GM12878 (cell line): ENCODE measurements around the gene F8A1. TPM values are rescaled to one million over a fixed set of nuclear protein-coding genes. Genes with fewer than 3 reads are reported as not detected.

Source experiments
- ATAC-seq: fragments of 200-7000 bp; cut with Tn5 transposase; 3 replicates; pipeline ENCODE4 v1.9.1; 2020; ENCODE audit warnings: mild to moderate bottlenecking, moderate library complexity
- BruUV-seq: library from RNA; stranded (reverse); fragments of 400-500 nt; replicated peaks from 2 replicates; lab custom pipeline; 2021; lab: Mats Ljungman, UMichigan
- CTCF ChIA-PET: fragments of 300-600 bp; sonication (Branson Sonifier 250); formaldehyde crosslinking; extraction: SDS; loops from one replicate; lab custom pipeline; 2021; ENCODE audit warnings: inconsistent platforms; lab: Yijun Ruan, JAX
- POLR2A ChIA-PET: fragments of 350-600 bp; formaldehyde crosslinking; extraction: SDS; loops from one replicate; lab custom pipeline; 2021; ENCODE audit warnings: inconsistent platforms; lab: Charles Lee
- RAD21 ChIA-PET: fragments of 300-600 bp; sonication (Branson Sonifier 250); formaldehyde crosslinking; loops from one replicate; lab custom pipeline; 2023; ENCODE audit warnings: antibody characterized with exemption; ENCODE audit not compliant: unreplicated experiment; lab: Charles Lee
- SMC1A ChIA-PET: fragments of 300-600 bp; sonication (Branson Sonifier 250); formaldehyde crosslinking; loops from one replicate; lab custom pipeline; 2023; ENCODE audit not compliant: unreplicated experiment, uncharacterized antibody; lab: Charles Lee
- DNase-seq: peaks from one replicate; pipeline ENCODE4 v3.0.0-alpha.2; 2011; ENCODE audit warnings: low read depth, low spot score
- FAIRE-seq: peaks from 3 replicates; lab custom pipeline; 2011; peaks lifted over from hg19 to GRCh38; lab: Jason Lieb, UNC
- H2AFZ ChIP-seq: 2 replicates; pipeline ENCODE4 v1.6.0; 2011; ENCODE audit warnings: low read depth, low read length, control low read depth; ENCODE audit not compliant: control insufficient read depth
- H3K27ac ChIP-seq: 2 replicates; pipeline ENCODE4 v1.5.1; 2011; ENCODE audit warnings: control low read depth; ENCODE audit not compliant: control insufficient read depth, insufficient read depth
- H3K27me3 ChIP-seq, 2 experiments: replicated peaks in 1 of 2; 2 replicates each; pipeline versions ENCODE4 v1.6.0 to v1.6.1; 2011; ENCODE audit warnings: low read length in 1 of 2; ENCODE audit not compliant: control insufficient read depth in 2 of 2, insufficient read depth in 2 of 2
- H3K36me3 ChIP-seq, 2 experiments: 2 replicates each; pipeline ENCODE4 v1.5.1; 2011; ENCODE audit warnings: low read length in 1 of 2; ENCODE audit not compliant: control insufficient read depth in 2 of 2, insufficient read depth in 2 of 2
- H3K4me1 ChIP-seq: 2 replicates; pipeline ENCODE4 v1.6.1; 2011; ENCODE audit warnings: mild to moderate bottlenecking, low read length, moderate library complexity, mixed read lengths; ENCODE audit not compliant: control insufficient read depth, insufficient read depth
- H3K4me2 ChIP-seq: 2 replicates; pipeline ENCODE4 v1.6.0; 2011; ENCODE audit warnings: control low read depth; ENCODE audit not compliant: control insufficient read depth, insufficient read depth
- H3K4me3 ChIP-seq: fragments of 200-600 bp; sonication (generic); 2 replicates; pipeline ENCODE4 v1.5.1; 2016
- H3K79me2 ChIP-seq: 2 replicates; pipeline ENCODE4 v1.6.0; 2011; ENCODE audit warnings: low read length; ENCODE audit not compliant: control insufficient read depth, insufficient read depth
- H3K9ac ChIP-seq: 2 replicates; pipeline ENCODE4 v1.8.0; 2011; ENCODE audit warnings: low read length, control low read depth, mixed read lengths; ENCODE audit not compliant: control insufficient read depth, insufficient read depth
- H3K9me3 ChIP-seq: replicated peaks from 3 replicates; pipeline ENCODE4 v1.5.1; 2011; ENCODE audit warnings: mild to moderate bottlenecking, low read length; ENCODE audit not compliant: control insufficient read depth, insufficient read depth
- H4K20me1 ChIP-seq: 2 replicates; pipeline ENCODE4 v1.6.0; 2011; ENCODE audit not compliant: control insufficient read depth, insufficient read depth
- CTCF ChIP-seq, 3 experiments: IDR thresholded peaks in 2 of 3; conservative IDR thresholded peaks in 1 of 3; 2 replicates each; pipeline ENCODE4 v1.5.1; 2011; ENCODE audit warnings: low read depth in 3 of 3, low read length in 3 of 3, mild to moderate bottlenecking in 3 of 3, control low read depth in 2 of 3, moderate library complexity in 2 of 3, inconsistent platforms in 1 of 3, mixed read lengths in 1 of 3; ENCODE audit not compliant: control insufficient read depth in 2 of 3, insufficient read depth in 1 of 3; ENCODE audit errors: extremely low read depth in 1 of 3
- NFYA ChIP-seq: IDR thresholded peaks from 2 replicates; pipeline ENCODE4 v1.6.1; 2011; ENCODE audit warnings: low read depth, mild to moderate bottlenecking, low read length, improper control_type of control experiment, borderline replicate concordance
- RAD21 ChIP-seq: IDR thresholded peaks from 2 replicates; pipeline ENCODE4 v1.6.1; 2011; ENCODE audit warnings: mild to moderate bottlenecking, low read depth, low read length, moderate library complexity; ENCODE audit not compliant: insufficient read depth
- SMC3 ChIP-seq: IDR thresholded peaks from 2 replicates; pipeline ENCODE4 v1.6.1; 2011; ENCODE audit warnings: low read length, improper control_type of control experiment, borderline replicate concordance
- ZNF217 ChIP-seq: fragments of 450-650 bp; IDR thresholded peaks from 2 replicates; pipeline ENCODE4 v1.6.1; 2017; ENCODE audit warnings: antibody characterized with exemption, mild to moderate bottlenecking
- WGBS: methylation state at CpG from one replicate; pipeline ENCODE4 v1.1.6; 2016; ENCODE audit warnings: low lambda C conversion rate; ENCODE audit not compliant: insufficient replicate concordance, insufficient coverage; ENCODE audit errors: missing lambda C conversion rate; 5-methylcytosine and 5-hydroxymethylcytosine counted together
- in situ Hi-C: fragments of 300-500 bp; cut with MboI; formaldehyde crosslinking; loops from 9 replicates; pipeline ENCODE4 v1.14.3; 2018; ENCODE audit warnings: mixed read lengths
- intact Hi-C: fragments of 100-400 bp; cut with micrococcal nuclease; formaldehyde crosslinking; loops from one replicate; pipeline ENCODE4 v1.14.2; 2022; ENCODE audit not compliant: unreplicated experiment
- polyA plus RNA-seq, 11 experiments: library from polyadenylated mRNA; depleted of rRNA in 4 of 11; unstranded in 6 of 11; stranded (reverse) in 5 of 11; fragments of >200 nt; fragmentation: Nextera tagmentation in 4 of 11; fragmentation: Illumina TruSeq in 1 of 11; extraction: Ambion mirVana in 4 of 11; extraction: Trizol in 1 of 11; gene quantifications; 1 replicate in 1 of 11; 2 replicates in 10 of 11; pipeline versions ENCODE4 v1.2.1 to v1.2.3, GENCODE V29; 2011 to 2016; ENCODE audit warnings: inconsistent platforms in 2 of 11, missing spikeins in 2 of 11, low read depth in 1 of 11
- total RNA-seq, 4 experiments: library from RNA; depleted of rRNA in 3 of 4; stranded (reverse); fragments of >200 nt in 3 of 4; fragmentation: Illumina TruSeq in 1 of 4; extraction: Trizol in 1 of 4; gene quantifications; 2 replicates each; pipeline versions ENCODE4 v1.2.1 to v1.2.3, GENCODE V29; 2013 to 2021
- TF ChIP-seq, protein P1 (sequence below): fragments of 450-650 bp; IDR thresholded peaks from 2 replicates; pipeline ENCODE4 v1.6.1; 2016; ENCODE audit warnings: mild to moderate bottlenecking, moderate library complexity, borderline replicate concordance

Gene F8A1
- total and polyA plus RNA-seq, 10 of the 15 experiments (the other 5 are each of a cell fraction or from before 2014, with no cell fraction given): 7.0 to 76.4 (median 16.0) TPM

DNA sequence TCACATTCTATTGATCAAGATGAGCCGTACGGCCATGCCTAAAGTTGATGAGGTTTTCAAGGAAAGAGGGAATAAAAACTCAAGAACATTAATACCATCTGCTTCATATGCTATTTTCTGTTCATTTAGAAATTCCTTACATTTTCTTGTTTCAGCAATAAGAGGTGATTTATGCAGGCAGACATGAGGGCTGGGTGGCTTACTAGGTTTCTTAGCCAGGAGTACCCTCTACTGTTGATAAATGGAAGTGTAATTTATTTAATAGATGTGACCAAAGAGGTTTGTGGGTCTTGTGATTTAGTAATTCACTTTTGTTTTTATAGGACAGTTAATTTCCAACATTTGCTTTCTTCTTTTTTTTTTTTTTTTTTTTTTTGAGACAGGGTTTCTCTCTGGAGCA is 45.3 kb upstream of the F8A1 start:
- ChIA-PET SMC1A (interaction anchor here (0.9 to 1.9 kb wide), 5 partner anchors 77 to 123 kb away, joined by 3 to 5 read pairs (median 3); no protein-coding TSS in a partner anchor), CTCF (interaction anchor here (0.9 to 3.3 kb wide), 6 partner anchors 14 to 298 kb away, joined by 3 to 28 read pairs (median 3); no protein-coding TSS in a partner anchor), POLR2A (no interaction called here), RAD21 (interaction anchor here (1.0 to 1.2 kb wide), 2 partner anchors 78 to 92 kb away, joined by 3 read pairs; partner anchors contain the start of gene DKC1)
- intact Hi-C loops: loop anchor here (2.0 to 5.0 kb wide), 2 partner anchors 92 to 124 kb away; no protein-coding TSS in a partner anchor
- H3K4me3 ChIP-seq: no peak overlapping the region
- no peak overlapping the region for H2AFZ ChIP-seq
- H3K9me3 ChIP-seq: no peaks in the 10 kb centered on the region
- no peaks in the 10 kb centered on the region for H3K4me1 ChIP-seq
- WGBS: 95% methylated on average over 2 of the region's 2 CpGs
- no peak for FAIRE-seq
- no peak overlapping the region for H3K4me2 ChIP-seq
- no peaks in the 10 kb centered on the region for H3K36me3 ChIP-seq
- H3K27me3 ChIP-seq: no peaks in the 10 kb centered on the region
- H4K20me1 ChIP-seq: no peaks in the 10 kb centered on the region
- in situ Hi-C loops: no loop called here
- no peak overlapping the region for H3K9ac ChIP-seq
- ATAC-seq: peak; percentile 76
- DNase-seq: no peak
- no peaks in the 10 kb centered on the region for H3K79me2 ChIP-seq
- BruUV-seq: no TSS peak
- TF ChIP-seq RAD21: peak; percentile 85
- peak; percentile 51; the same call in 1 of the 2 replicates for TF ChIP-seq SMC3
- TF ChIP-seq NFYA: no peak
- TF ChIP-seq, protein P1, sequence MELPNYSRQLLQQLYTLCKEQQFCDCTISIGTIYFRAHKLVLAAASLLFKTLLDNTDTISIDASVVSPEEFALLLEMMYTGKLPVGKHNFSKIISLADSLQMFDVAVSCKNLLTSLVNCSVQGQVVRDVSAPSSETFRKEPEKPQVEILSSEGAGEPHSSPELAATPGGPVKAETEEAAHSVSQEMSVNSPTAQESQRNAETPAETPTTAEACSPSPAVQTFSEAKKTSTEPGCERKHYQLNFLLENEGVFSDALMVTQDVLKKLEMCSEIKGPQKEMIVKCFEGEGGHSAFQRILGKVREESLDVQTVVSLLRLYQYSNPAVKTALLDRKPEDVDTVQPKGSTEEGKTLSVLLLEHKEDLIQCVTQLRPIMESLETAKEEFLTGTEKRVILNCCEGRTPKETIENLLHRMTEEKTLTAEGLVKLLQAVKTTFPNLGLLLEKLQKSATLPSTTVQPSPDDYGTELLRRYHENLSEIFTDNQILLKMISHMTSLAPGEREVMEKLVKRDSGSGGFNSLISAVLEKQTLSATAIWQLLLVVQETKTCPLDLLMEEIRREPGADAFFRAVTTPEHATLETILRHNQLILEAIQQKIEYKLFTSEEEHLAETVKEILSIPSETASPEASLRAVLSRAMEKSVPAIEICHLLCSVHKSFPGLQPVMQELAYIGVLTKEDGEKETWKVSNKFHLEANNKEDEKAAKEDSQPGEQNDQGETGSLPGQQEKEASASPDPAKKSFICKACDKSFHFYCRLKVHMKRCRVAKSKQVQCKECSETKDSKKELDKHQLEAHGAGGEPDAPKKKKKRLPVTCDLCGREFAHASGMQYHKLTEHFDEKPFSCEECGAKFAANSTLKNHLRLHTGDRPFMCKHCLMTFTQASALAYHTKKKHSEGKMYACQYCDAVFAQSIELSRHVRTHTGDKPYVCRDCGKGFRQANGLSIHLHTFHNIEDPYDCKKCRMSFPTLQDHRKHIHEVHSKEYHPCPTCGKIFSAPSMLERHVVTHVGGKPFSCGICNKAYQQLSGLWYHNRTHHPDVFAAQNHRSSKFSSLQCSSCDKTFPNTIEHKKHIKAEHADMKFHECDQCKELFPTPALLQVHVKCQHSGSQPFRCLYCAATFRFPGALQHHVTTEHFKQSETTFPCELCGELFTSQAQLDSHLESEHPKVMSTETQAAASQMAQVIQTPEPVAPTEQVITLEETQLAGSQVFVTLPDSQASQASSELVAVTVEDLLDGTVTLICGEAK: no peak
- peak; percentile 19 to 64 (median 42); a peak in 3 of 6 replicates for TF ChIP-seq CTCF (IDR thresholded peaks at IDR 0.05 in 2 of 3, conservative IDR thresholded peaks at IDR 0.05 in 1 of 3; ENCODE audit: control insufficient read depth in 2 of 3, extremely low read depth in 1 of 3, insufficient read depth in 1 of 3, low read depth in 3 of 3, low read length in 3 of 3)
- TF ChIP-seq ZNF217: no peak
- H3K27ac ChIP-seq: no peak overlapping the region
